Upper lobe of left lung (tissue), 4 donors: Measurements from ENCODE around the gene UNC13C.

Experiments used
- EP300 ChIP-seq, 4 donors: sonication (generic); formaldehyde crosslinking; IDR thresholded peaks; one replicate each; pipeline ENCODE4 v1.5.1; 2017; ENCODE audit warnings: antibody characterized with exemption in 4 of 4, control low read depth in 2 of 4
- POLR2A ChIP-seq, 4 donors: fragments of 450-650 bp; IDR thresholded peaks; one replicate each; pipeline ENCODE4 v1.5.1; 2016 to 2017; ENCODE audit warnings: antibody characterized with exemption in 4 of 4, mild to moderate bottlenecking in 2 of 4
- TF ChIP-seq, protein P1 (sequence below), 6 experiments: fragments of 450-650 bp in 4 of 6; fragments of 200-600 bp in 2 of 6; sonication (generic) in 2 of 6; IDR thresholded peaks; one replicate each; pipeline ENCODE4 v1.5.1; 2016 to 2019; ENCODE audit warnings: antibody characterized with exemption in 6 of 6

- TF ChIP-seq POLR2A (IDR thresholded peaks at IDR 0.05) = no peak
- TF ChIP-seq EP300 (IDR thresholded peaks at IDR 0.05) = no peak
- TF ChIP-seq, protein P1, sequence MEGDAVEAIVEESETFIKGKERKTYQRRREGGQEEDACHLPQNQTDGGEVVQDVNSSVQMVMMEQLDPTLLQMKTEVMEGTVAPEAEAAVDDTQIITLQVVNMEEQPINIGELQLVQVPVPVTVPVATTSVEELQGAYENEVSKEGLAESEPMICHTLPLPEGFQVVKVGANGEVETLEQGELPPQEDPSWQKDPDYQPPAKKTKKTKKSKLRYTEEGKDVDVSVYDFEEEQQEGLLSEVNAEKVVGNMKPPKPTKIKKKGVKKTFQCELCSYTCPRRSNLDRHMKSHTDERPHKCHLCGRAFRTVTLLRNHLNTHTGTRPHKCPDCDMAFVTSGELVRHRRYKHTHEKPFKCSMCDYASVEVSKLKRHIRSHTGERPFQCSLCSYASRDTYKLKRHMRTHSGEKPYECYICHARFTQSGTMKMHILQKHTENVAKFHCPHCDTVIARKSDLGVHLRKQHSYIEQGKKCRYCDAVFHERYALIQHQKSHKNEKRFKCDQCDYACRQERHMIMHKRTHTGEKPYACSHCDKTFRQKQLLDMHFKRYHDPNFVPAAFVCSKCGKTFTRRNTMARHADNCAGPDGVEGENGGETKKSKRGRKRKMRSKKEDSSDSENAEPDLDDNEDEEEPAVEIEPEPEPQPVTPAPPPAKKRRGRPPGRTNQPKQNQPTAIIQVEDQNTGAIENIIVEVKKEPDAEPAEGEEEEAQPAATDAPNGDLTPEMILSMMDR (IDR thresholded peaks at IDR 0.05) = no peak
These were observed 601.6 kb downstream of the UNC13C start for GRCh38 chr15:54579855-54580254.
